ENCODE results near the gene ANKRD12.

Gene ANKRD12

DNA sequence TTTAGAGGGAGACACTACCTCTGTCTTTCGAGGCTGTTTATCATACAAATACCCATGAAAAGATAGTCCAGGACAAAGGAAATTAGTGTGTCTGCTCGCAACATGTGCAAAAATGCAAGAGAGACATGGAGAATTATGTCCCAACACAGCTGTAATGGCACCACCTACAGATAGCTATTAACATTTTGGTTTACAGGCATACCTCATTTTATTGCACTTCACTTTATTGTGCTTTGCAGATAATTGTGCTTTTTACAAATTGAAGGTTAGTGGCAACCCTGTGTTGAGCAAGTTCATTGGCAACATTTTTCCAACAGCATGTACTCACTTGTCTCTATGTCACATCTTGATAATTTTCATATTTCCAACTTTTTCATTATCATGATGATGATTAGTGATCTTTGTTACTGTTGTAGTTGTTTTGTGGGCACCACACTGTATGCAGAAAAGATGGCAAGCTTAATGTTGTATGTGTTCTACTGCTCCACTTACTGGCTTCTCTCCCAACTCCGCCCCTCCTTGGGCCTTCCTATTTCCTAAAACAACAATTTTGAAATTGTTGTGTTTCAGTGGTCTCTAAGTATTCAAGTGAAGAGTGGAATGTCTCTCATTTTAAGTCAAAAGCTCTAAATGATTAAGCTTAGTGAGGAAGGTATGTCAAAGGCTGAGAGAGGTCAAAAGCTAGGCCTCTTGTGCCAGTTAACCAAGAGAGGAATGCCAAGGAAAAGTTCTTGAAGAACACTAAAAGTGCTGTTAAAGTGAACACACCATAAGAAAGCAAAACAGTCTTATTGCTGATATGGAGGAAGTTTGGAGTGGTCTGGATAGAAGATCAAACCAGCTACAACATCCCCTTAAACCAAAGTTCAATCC, 52.0 kb downstream of the ANKRD12 start:
- no peak for DNase-seq

DNA sequence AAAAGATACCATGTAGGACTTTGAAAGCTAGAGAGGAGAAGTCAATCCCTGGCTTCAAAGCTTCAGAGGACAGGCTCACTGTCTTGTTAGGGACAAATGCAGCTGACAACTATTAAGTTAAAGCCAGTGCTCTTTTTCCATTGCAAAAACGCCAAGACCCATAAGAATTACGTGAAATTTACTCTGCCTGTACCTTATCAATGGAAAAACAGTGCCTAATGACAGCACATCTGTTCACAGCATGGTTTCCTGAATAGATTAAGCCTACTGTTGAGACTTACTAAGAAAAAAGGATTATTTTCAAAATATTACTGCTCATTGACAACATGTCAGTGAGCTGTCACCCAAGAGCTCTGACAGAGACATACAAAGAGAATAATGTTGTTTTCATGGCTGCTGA, 52.9 kb downstream of the ANKRD12 start:
- DNase-seq, result no peak

DNA sequence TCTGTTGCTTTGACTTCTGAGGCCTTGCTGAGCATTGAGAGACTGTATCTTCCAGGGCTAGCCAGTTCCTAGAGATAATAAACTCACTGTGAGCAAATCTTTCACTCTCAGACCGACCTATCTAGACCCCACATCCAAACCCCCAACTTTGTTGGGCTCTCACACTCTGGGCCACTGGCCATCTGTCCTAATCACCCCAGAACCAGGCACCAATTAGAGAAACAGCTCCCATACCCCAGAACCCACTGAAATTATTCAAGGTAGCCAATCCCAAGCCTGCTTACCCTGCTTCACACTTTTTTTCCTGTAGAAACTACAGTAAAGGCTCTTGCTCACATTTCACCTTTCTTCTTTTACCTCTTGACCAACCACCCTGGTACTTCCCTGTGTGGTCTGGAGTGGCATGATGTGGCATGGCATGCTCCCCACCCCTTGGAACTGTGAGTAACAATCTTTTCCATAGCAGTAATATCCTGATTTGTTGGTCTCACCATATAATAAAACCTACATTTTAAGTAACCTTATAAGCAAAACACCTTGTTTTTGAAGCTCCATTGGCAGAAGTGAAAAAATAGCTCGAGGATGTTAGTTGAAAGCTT, 55.2 kb downstream of the ANKRD12 start:
- DNase-seq, result no peak

DNA sequence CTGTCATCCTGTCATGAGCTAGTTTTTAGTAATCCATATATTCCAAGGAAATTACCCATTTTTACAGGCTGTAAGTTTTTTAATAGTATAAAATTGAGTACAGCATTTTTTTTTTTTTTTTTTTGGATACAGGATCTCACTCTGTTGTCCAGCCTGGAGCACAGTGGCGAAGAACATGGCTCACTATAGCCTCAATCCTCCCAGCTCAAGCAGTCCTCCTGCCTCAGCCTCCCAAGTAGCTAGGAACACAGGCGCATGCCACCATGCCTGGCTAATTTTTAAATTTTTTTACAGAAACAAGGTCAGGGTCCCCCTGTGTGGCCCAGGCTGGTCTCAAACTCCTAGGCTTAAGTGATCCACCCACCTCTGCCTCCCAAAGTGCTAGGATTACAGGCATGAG, 56.5 kb downstream of the ANKRD12 start:
- no peak for DNase-seq

DNA sequence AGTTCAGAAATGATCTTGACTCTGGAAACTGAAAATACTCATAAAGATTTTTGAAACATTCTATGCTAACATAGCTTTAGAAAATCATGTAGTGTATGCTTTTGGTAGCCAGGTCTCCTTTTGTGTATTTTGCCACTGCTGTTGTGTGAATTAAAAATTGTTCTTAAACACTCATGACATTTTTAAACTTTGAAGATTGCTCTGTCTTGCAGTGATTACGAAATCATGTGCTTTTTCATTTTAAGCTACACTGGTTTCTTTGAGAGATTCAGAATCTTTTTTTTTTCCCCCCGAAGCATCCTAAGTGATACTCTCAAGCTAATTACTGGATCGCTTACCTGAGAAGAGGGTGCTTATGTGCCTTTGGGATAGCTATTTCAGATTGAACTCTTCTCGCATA, 60.0 kb downstream of the ANKRD12 start:
- no peak for DNase-seq

DNA sequence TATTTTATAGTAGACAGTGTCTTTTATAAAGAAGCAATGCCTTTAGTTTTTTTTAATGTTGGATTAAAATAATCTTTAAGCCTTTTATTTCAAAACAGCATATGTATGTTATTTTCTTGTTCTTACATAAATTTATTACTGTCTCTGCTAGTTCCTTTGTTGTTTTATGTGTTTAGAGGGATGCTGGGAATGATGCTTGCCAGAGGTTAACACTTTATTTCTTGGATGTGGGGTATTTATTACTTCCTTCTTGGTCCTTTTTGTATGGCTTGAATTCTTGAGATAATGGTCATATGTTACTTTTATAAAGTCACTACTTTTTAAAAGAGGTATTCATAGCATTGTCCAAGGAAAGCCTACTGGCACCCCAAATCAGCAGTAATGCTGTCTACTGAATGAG, 63.1 kb downstream of the ANKRD12 start:
- DNase-seq, result no peak

DNA sequence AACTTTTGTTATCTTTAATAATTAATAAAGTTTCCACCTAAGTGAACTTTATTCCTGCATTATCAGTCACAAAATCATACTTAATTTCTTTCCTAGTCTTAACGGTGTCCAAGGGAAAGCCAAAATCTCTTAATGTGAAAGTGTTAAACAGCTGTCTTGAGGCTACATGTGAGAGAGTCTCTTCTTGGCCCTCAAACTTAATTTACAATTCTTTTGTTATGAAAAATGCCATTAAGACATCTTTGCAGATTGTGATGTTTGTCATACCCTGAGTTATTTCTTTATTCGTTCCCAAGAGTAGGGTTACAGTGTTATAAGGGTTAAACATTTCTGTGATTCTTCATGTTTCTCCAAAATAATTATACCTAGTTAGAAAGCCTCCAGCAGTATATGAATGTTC, 64.6 kb downstream of the ANKRD12 start:
- no peak for DNase-seq

DNA sequence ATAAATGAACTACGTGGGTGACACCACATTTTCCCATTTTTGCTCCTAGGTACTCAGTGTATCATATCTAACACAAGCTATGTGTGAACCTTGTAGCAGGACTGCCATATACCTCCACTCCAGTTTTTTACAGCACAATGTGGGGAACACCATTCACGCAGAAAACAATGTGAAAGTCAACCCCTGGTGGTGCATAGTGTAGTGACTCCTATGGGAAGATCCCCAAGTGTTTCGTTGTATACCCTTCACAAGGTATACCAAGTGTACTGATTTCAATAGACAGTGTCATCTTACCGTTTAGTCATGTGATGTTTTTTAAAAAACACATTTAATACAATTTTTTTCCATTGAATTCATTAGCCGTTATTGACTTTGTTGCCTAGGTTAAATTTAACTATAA, 68.1 kb downstream of the ANKRD12 start:
- DNase-seq, result no peak

DNA sequence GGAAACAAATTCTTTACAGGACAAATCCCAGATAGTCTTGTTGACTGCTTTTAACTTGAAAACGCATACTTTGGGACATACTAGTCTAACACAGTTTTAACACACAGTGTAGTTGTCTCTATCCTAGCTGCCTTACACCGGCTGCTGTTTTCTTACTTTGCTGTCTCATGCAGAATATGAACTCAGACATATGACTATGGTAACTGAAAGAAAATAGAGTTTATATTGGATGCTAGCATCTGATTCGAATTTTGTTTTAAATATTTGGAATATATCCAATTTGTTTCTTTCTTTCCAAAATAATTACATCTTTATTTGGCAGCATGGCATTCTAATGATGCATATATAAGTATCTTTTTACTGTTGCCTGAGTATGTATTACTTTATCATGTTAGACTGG, 69.8 kb downstream of the ANKRD12 start:
- DNase-seq, result no peak

DNA sequence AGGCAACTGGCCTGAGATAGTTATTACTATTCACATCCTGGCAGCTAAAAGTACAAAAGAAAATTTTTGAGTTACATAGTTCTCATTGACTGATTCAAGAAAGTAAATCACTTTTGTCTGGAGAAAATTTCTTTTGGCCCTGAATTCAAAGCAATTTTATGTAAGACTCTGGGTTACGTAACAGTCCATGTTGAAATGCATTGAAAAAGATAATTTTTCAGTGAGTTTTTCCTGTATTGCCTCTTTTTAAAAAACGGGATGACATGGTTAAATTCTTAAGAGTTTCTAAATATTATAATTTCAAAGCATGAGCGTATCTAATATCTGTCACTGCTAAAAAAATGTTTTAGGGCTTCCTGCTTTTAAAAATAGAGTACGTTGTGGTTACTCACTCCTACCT, 72.7 kb downstream of the ANKRD12 start:
- no peak for DNase-seq

DNA sequence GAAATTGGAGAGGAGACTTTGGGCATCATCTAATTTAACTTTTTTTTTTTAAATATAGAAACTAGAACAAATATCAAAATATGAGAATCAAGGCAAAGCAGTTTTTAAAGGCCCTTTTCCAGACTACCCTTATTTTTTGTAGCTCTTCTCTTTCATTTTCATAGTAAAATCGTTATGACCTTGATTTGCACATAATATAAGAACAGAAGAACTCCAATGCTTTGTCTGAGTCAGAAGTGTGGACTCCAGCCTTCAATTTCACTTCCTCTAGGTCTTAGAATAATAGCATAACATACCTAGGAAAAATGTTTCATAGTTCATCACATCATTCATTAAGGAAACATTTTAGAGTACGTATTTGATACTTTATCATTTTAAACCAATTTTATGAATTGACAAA, 74.4 kb downstream of the ANKRD12 start:
- DNase-seq, result no peak

DNA sequence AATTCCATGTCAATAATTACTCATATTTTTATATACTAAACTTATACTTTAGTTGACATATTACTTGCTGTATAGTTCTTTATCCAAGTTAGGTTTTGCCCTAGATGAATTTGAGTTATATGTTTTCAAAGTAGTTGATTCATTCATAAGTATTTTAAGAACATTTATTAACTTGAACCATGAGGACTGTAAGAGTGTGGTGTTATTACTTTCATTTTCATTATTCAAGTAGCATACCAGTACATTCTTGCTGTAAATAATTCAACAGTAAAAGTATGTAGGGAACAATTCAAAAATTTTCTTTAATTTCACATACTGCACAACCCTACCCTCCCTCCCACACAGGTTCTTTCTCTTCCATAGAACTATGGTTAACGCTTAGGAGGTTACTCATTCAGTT, 75.4 kb downstream of the ANKRD12 start:
- DNase-seq, result no peak

DNA sequence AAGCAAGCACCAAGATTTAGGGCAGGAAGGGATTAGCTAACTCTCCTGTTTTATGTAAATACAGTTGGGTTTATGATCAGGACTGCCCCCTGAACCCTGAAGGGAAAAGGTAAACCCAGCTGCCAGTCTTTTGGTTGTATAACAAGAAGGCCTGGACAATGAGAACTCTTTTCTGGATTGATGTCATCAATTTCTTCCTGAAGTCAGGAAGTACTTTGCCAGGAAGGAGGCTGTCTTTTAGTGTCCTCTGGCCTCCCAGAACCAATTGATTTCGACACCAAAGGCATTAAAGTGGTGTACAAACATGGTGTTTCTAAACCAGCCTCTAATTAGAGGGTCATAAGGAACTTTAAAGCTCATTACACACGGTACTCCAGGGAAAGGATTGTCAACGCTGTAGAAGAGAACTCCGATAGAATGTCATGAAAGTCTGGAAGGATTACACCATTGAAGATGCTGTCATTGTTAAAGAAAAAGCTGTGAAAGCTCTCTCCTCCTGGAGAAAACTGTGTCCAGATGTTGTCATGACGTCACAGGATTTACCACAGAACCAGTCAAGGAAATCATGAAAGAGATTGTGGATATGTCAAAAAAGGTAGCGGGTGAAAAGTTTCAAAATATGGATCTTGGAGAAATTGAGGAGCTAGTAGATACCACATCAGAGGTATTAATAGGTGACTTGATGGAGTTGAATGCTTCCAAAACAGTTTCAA, 78.8 kb downstream of the ANKRD12 start:
- no peak for DNase-seq

DNA sequence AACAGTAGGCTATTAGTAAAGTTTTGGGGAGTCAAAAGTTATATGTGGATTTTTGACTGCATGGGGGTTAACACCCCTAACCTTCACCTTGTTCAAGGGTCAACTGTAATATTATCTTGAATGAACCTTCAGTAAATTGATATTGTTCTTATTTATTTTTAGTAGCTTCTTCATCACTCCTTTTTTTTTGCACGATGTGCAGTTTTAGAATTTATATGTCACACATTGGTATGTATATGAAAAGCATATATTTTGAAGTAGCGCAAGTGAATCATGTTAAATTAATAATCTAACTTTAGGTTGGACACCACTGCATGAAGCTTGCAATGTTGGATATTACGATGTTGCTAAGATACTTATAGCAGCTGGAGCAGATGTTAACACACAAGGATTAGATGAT, 79.9 kb downstream of the ANKRD12 start:
- no peak for DNase-seq

DNA sequence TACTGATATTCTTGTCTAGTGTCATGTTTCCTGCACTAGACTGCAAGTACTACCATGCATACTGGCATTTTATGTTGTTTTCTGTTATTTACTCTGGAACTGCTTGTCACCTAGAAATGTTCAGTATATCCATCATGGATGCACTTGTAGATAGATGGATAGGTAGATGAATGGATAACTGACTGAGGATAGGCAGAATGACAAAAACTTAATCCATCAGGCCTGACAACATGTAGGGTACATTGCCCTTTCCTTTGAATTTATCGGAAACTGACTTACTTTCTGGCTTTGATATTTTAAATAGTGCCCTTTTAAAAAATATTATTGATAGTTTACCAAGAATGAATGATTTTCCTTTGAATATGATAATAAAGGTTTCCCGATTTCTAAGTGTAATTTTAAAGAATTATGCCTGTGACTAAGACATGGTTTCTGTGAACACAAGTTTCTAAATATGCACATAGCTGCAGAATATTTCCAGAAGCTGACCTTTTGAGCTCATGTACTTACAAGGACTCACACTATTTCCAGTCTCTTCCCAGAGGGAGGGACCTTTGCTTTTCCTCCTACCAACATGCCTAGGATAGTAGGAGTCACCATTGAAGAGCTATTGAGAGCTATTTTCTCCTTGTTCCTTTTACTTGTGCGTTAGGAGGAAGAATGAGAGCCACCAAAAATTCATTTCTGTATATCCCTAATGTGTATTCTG, 81.3 kb downstream of the ANKRD12 start:
- DNase-seq, result no peak

DNA sequence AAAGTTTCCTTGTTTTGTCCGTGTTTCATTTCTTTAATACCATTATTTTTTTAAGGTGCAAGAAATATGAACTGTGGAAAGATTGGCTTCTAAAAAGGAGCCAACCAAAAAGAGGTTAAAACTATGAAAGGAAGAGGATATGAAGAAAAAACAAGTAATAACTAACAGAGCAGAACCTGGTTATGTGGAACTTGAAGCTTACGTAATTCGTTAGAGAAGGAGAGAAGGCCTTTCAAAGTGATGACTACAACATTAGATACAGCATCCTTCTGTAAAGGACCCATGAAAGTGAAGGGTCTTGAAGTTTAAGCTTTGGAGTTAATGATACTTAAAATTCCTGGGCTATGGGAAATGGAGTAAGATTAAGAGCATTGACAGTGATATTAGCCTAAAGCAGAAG, 84.5 kb downstream of the ANKRD12 start:
- DNase-seq, result no peak

DNA sequence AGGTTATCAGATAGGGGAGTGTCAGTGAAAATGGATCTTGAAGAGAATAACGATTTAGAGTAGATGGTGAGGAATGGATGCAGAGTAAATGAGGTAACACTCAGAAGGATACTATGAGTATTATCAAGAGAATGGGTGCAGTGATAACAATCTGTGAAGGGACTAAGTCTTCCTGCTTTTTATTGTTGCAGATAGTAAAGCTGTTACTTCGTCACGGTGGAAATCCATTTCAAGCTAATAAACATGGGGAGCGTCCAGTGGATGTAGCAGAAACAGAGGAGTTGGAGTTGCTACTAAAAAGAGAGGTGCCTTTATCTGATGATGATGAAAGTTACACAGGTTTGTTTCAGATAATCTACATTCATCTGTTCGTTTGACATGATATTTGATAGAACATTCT, 85.1 kb downstream of the ANKRD12 start:
- DNase-seq, result no peak

DNA sequence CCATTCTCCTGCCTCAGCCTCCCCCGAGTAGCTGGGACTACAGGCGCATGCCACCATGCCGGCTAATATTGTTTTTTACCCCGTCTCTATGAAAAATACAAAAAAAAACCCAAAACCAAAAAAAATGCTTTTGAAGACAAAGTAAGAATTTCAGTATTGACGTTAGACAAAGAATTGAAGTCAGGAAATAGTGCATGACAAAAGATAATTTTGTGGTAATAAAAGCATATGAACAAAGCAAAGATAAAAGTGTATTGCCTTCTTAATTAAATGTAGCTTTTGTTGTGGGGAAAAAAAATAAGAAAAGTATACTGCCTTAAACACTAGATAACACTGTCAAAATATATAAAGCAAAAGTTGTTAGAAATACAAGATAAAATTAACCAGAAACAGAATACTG, 86.8 kb downstream of the ANKRD12 start:
- no peak for DNase-seq

DNA sequence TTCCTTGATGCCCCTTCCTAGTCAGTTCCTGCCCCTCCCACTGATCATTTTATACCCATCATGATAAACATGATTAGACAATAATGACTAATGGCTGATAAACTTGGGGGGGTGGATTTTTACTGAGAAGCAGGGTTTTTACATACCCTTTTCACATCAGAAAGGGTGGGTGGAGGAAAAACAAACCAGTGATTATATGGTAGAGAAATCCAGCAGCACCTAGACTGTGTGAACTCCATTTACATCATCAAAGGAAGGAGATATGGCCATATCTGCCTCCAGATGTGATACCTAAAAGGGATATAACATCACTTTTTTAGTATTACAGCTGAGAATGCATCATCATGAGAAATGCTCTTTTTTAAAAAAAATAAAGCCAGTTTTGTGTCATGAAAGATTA, 89.9 kb downstream of the ANKRD12 start:
- DNase-seq, result no peak

DNA sequence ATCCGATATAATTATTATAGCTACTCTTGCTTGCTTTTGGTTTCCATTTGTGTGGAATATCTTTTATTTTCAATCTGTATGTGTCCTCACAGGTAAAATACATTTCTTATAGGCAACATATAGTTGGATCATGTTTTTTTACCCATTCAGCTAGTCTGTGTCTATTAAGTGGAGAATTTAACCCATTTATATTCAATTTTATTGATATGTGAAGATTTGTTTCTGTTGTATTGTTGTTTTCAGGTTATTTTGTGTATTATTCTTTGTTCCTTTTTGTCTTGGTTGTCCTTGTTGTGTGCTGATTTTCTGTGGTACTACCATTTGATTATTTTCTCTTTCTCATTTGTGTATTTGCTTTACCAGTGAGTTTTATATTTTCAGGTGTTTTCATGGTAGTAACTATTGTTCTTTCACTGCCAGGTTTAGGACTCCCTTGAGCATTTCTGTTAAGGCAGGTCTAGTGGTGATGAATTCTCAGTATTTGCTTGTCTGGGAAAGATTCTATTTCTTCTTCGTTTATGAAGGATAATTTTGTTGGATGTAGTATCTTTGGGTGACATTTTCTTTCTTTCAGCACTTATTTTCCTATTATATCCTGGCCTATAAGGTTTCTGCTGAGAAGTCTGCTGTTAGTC, 95.4 kb downstream of the ANKRD12 start:
- DNase-seq, result no peak

DNA sequence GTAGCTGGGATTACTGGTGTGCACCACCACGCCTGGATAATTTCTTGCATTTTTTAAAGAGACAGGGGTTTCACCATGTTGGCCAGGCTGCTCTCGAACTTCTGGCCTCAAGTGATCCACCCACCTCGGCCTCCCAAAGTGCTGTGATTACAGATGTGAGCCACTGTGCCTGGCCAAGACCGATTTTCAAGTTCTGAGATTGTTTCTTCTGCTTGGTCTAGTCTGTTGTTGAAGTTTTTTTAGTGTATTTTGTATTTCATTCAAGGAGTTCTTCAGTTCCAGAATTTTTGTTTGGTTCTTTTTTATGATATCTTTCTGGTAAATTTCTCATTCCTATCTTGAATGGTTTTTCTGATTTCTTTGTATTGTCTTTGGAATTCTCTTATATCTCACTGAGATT, 96.4 kb downstream of the ANKRD12 start:
- no peak for DNase-seq

DNA sequence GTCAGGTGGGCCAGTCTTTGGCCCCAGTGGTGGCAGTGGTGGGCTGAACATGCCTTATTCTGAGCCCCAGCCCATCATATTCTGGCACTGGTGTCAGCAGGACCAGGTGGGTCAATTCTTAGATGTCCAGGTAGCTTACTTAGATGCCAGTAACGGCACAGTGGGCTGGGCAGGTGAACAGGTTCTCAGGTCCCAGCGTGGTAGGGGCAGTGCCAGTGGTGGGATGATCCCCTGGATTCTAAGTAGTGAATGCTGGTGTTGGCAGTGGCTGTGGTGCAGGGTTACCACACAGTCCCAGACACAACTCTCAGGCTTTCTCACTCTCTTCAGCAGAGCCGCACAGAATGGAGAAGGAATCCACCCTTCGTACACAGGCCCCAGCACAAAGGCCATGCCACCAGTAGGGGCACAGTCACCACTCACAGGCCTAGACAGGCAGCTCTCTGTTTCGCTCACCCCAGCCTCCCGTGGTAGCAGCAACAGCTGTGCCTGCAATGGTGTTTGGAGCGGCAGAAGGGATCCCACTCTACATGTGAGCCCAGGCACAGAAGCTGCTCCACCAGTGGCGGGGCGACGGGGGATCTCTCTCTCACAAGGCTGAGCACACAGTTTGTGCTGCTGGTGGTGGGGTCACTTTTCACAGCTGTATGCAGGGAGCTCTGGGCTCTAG, 97.3 kb downstream of the ANKRD12 start:
- DNase-seq, result no peak

Measured in DMS53 (cell line).